HG03175 (cell line): ENCODE measurements around the gene GPR50.

Experiments
- ATAC-seq: cut with Tn5 transposase; IDR thresholded peaks from one replicate; pipeline ENCODE4 v1.9.1; 2021; ENCODE audit warnings: mild to moderate bottlenecking, moderate library complexity; ENCODE audit not compliant: unreplicated experiment

GPR50 gene

GRCh38 chrX:151176231-151176750 lies at the start of gene GPR50:
TSS of gene GPR50 (plus strand) at chrX:151176584. CDS start at chrX:151176722, 138 bp downstream.
- ATAC-seq: no peak

GRCh38 chrX:151132531-151132930 lies 43.9 kb upstream of the GPR50 start:
- no peak for ATAC-seq

GRCh38 chrX:151151665-151152267 lies 24.6 kb upstream of the GPR50 start:
- ATAC-seq: peak; percentile 76

GRCh38 chrX:151153086-151153485 lies 23.3 kb upstream of the GPR50 start:
- ATAC-seq: no peak

GRCh38 chrX:151153667-151154066 lies 22.7 kb upstream of the GPR50 start:
- ATAC-seq: no peak

- no peak for ATAC-seq
Observed at GRCh38 chrX:151155234-151155633, 21.1 kb upstream of the GPR50 start.

- no peak for ATAC-seq
Observed at GRCh38 chrX:151161690-151162089, 14.7 kb upstream of the GPR50 start.

- no peak for ATAC-seq
Observed at GRCh38 chrX:151167791-151168345, 8.5 kb upstream of the GPR50 start.

- no peak for ATAC-seq
Observed at GRCh38 chrX:151169783-151170182, 6.6 kb upstream of the GPR50 start.

- no peak for ATAC-seq
Observed at GRCh38 chrX:151174581-151175282, 1.7 kb upstream of the GPR50 start.

GRCh38 chrX:151175283-151176062 lies 911 bp upstream of the GPR50 start:
- ATAC-seq: no peak

- ATAC-seq: no peak
Observed at GRCh38 chrX:151177141-151178027, 1.0 kb downstream of the GPR50 start.

- no peak for ATAC-seq
Observed at GRCh38 chrX:151178746-151179145, 2.4 kb downstream of the GPR50 start.

GRCh38 chrX:151180400-151180799 lies 4.0 kb downstream of the GPR50 start:
- ATAC-seq: no peak

GRCh38 chrX:151181088-151181487 lies 4.7 kb downstream of the GPR50 start:
- ATAC-seq: no peak

GRCh38 chrX:151183233-151183753 lies 6.9 kb downstream of the GPR50 start:
- no peak for ATAC-seq

- ATAC-seq: no peak
Observed at GRCh38 chrX:151183912-151184565, 7.7 kb downstream of the GPR50 start.

GRCh38 chrX:151184705-151185104 lies 8.3 kb downstream of the GPR50 start:
- peak; percentile 56 for ATAC-seq

GRCh38 chrX:151206871-151207270 lies 30.5 kb downstream of the GPR50 start:
- ATAC-seq: no peak

- no peak for ATAC-seq
Observed at GRCh38 chrX:151225843-151226242, 49.5 kb downstream of the GPR50 start.
